Measurements from ENCODE around the gene KLC4. TPM values are rescaled to one million over a fixed set of nuclear protein-coding genes. Genes with fewer than 3 reads are reported as not detected.

The KLC4 gene
- total and polyA plus RNA-seq, 9 of the 15 experiments (the other 6 are each of a cell fraction or from before 2014, with no cell fraction given), result 1.7 to 16.2 (median 7.7) TPM

DNA sequence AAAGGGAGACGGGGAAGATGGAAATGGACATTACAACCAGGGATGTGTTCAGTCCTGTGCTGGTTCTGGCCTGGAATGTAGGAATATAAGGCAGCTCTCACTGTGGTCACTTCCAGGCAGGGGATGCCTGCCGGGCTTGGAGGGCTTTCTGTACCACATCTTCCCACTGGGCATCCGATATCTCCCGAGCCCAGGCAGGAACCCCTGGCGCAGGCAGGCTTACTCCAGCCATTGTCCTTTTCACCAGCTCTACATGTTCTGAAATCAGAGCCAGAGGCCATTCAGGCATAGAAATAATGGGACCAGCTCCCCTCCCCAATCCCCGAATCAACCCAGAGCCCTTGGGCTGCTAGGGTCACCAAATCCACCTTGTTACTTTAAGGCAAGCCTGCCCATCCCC is 47.1 kb upstream of the KLC4 start:
- Histone ChIP-seq H3K4me1 (replicated peaks in 1 of 2; ENCODE audit: control insufficient read depth in 2 of 2, insufficient read depth in 2 of 2, low read length in 2 of 2) (peaks cover 29 to 32% of the 10 kb centered on the region in 2 experiments; a peak in 4 of 5 replicates), H3K4me2 (ENCODE audit: insufficient read depth, low read length) (peak overlapping the region; percentile 96), H2AFZ (ENCODE audit: low read depth, low read length) (no peak overlapping the region), H3K9me1 (ENCODE audit: control insufficient read depth, insufficient read depth, low read length) (no peaks in the 10 kb centered on the region), H4K20me1 (replicated peaks; ENCODE audit: control insufficient read depth, insufficient read depth, low read length) (peaks cover 4% of the 10 kb centered on the region; the same call in 1 of the 2 replicates), H3K9me3 (replicated peaks; ENCODE audit: control insufficient read depth, insufficient read depth, low read depth, low read length) (no peaks in the 10 kb centered on the region), H3K36me3 (ENCODE audit: control insufficient read depth, insufficient read depth, low read length) (peaks cover 71% of the 10 kb centered on the region), H3K4me3 (peak overlapping the region; percentile 79), H3K27me3 (ENCODE audit: control insufficient read depth in 2 of 2, insufficient read depth in 2 of 2, low read length in 2 of 2) (no peaks in the 10 kb centered on the region), H3K9ac (ENCODE audit: insufficient read depth in 1 of 2, low read depth in 2 of 2, low read length in 2 of 2) (peak overlapping the region; percentile 66 to 76; a peak in 3 of 4 replicates), H3K27ac (ENCODE audit: extremely low read depth, low read depth, low read length) (no peak overlapping the region), H3K79me2 (ENCODE audit: control insufficient read depth, insufficient read depth, low read length) (peaks cover 49% of the 10 kb centered on the region)
- 0 out of 2 replicates have a peak, but pooled peaks have one; percentile 9 for TF ChIP-seq PHF8 (IDR thresholded peaks at IDR 0.05; ENCODE audit: borderline replicate concordance, low read length)
- TF ChIP-seq EWSR1 (IDR thresholded peaks at IDR 0.05; ENCODE audit: borderline replicate concordance, low read depth, partially characterized antibody), result no peak
- 87% methylated on average over 6 of the region's 6 CpGs for WGBS (ENCODE audit: insufficient coverage, low coverage, missing lambda C conversion rate)
- FAIRE-seq (no peak), ATAC-seq (no peak), DNase-seq (ENCODE audit: extremely low read depth in 1 of 4, low spot score in 3 of 4) (no peak)
- in situ Hi-C loops (cut with MboI) (no loop called here), intact Hi-C loops (cut with micrococcal nuclease) (no loop called here)
- POLR2A ChIA-PET, result interaction anchor here (0.6 to 3.9 kb wide), 11 partner anchors 10 to 160 kb away, joined by 3 to 23 read pairs (median 4); partner anchors contain the start of genes CNPY3 and PPP2R5D
- no TSS peak for BruUV-seq (replicated peaks)
- CTCF ChIA-PET (ENCODE audit: low intra/inter-chr PET ratio), result no interaction called here

DNA sequence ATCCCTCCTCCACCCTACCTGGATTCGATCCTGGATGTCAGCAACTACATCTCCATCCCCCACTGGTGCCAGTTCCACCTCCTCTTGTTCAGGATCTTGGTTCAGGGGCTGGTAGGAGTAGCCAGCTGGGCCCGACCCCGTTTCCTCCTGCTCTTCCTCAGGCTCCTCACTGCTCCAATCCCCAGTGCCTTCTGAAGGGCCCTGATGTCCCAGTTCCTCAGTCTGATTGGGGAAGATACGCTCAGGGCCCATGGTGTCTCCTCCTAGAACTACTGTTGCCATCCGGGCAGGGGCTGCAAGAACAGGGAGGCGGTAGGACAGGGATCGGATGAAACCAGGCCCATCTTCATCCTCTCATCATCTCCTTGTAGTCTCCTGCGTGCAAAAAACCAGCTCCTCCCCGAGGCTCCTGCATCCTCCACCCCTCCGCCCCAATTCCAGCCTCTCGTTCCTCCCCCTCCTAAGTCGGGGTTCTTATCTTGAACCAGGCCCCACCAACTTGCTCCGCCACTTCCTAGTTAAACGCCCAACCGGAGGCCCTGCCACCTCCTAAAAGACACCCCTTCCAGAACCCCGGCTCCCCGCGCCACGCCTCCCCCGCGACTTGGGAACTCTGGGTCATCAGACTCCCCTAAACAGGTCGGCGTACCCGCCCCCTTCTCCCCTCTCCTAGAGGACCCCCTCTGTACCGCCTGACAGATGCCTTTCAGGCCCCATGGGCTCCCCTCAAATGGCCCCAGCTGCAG is 46.2 kb upstream of the KLC4 start:
- Histone ChIP-seq H3K4me3 (peak overlapping the region; percentile 79), H3K36me3 (ENCODE audit: control insufficient read depth, insufficient read depth, low read length) (peaks cover 70% of the 10 kb centered on the region), H3K9ac (ENCODE audit: insufficient read depth in 1 of 2, low read depth in 2 of 2, low read length in 2 of 2) (peak overlapping the region; percentile 66 to 92), H3K79me2 (ENCODE audit: control insufficient read depth, insufficient read depth, low read length) (peaks cover 49% of the 10 kb centered on the region), H2AFZ (ENCODE audit: low read depth, low read length) (peak overlapping the region; percentile 82), H3K9me1 (ENCODE audit: control insufficient read depth, insufficient read depth, low read length) (no peaks in the 10 kb centered on the region), H4K20me1 (replicated peaks; ENCODE audit: control insufficient read depth, insufficient read depth, low read length) (peaks cover 4% of the 10 kb centered on the region; the same call in 1 of the 2 replicates), H3K27ac (ENCODE audit: extremely low read depth, low read depth, low read length) (peak overlapping the region; percentile 74), H3K27me3 (ENCODE audit: control insufficient read depth in 2 of 2, insufficient read depth in 2 of 2, low read length in 2 of 2) (no peaks in the 10 kb centered on the region), H3K9me3 (replicated peaks; ENCODE audit: control insufficient read depth, insufficient read depth, low read depth, low read length) (no peaks in the 10 kb centered on the region), H3K4me1 (replicated peaks in 1 of 2; ENCODE audit: control insufficient read depth in 2 of 2, insufficient read depth in 2 of 2, low read length in 2 of 2) (peaks cover 34 to 37% of the 10 kb centered on the region in 2 experiments; a peak in 4 of 5 replicates), H3K4me2 (ENCODE audit: insufficient read depth, low read length) (peak overlapping the region; percentile 96)
- DNase-seq (ENCODE audit: extremely low read depth in 1 of 4, low spot score in 3 of 4) (peak in 2 of 4 experiments; percentile 73 to 83), FAIRE-seq (no peak), ATAC-seq (peak; percentile 20)
- intact Hi-C loops (cut with micrococcal nuclease), result no loop called here
- 2% methylated on average over 23 of the region's 25 CpGs for WGBS (ENCODE audit: insufficient coverage, low coverage, missing lambda C conversion rate)
- in situ Hi-C loops (cut with MboI), result no loop called here
- POLR2A ChIA-PET, result interaction anchor here (0.5 to 3.9 kb wide), 28 partner anchors 9 to 1389 kb away, joined by 3 to 23 read pairs (median 4); partner anchors contain the start of genes CNPY3, CUL7, KLC4 and MRPL2
- CTCF ChIA-PET (ENCODE audit: low intra/inter-chr PET ratio), result no interaction called here
- BruUV-seq (replicated peaks), result no TSS peak
- TF ChIP-seq MAX (CRISPR knock-in tag; IDR thresholded peaks at IDR 0.05), result no peak
- TF ChIP-seq HLTF (IDR thresholded peaks at IDR 0.05), result peak; percentile 80; the same call in 1 of the 2 replicates
- no peak for TF ChIP-seq GATAD2B (IDR thresholded peaks at IDR 0.05; ENCODE audit: borderline replicate concordance)
- TF ChIP-seq, protein P1, sequence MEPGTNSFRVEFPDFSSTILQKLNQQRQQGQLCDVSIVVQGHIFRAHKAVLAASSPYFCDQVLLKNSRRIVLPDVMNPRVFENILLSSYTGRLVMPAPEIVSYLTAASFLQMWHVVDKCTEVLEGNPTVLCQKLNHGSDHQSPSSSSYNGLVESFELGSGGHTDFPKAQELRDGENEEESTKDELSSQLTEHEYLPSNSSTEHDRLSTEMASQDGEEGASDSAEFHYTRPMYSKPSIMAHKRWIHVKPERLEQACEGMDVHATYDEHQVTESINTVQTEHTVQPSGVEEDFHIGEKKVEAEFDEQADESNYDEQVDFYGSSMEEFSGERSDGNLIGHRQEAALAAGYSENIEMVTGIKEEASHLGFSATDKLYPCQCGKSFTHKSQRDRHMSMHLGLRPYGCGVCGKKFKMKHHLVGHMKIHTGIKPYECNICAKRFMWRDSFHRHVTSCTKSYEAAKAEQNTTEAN (CRISPR knock-in tag; IDR thresholded peaks at IDR 0.05), result 0 out of 2 replicates have a peak, but pooled peaks have one; percentile 35
- peak; percentile 22; the same call in 1 of the 2 replicates for TF ChIP-seq ERF (CRISPR knock-in tag; IDR thresholded peaks at IDR 0.05)
- no peak for TF ChIP-seq HDAC8 (tag; IDR thresholded peaks at IDR 0.05)
- TF ChIP-seq ZNF12 (CRISPR knock-in tag; IDR thresholded peaks at IDR 0.05), result 0 out of 2 replicates have a peak, but pooled peaks have one; percentile 6
- peak; percentile 72; the same call in 1 of the 2 replicates for TF ChIP-seq ZFX (CRISPR knock-in tag; IDR thresholded peaks at IDR 0.05)
- TF ChIP-seq SUPT5H (IDR thresholded peaks at IDR 0.05), result peak; percentile 29; the same call in 1 of the 2 replicates
- TF ChIP-seq NBN (IDR thresholded peaks at IDR 0.05; ENCODE audit: low read depth), result 0 out of 2 replicates have a peak, but pooled peaks have one; percentile 64
- TF ChIP-seq SMARCE1 (IDR thresholded peaks at IDR 0.05), result 0 out of 2 replicates have a peak, but pooled peaks have one; percentile 59
